NCI-H69 (cell line): ENCODE results near the gene ACSM5.
A peak's percentile ranks its signal among the peaks of the same experiment; 100 is the strongest.

ENCODE experiments used
- DNase-seq: peaks from one replicate; lab custom pipeline; 2025; lab: John Stamatoyannopoulos, UW

ACSM5 gene

DNA sequence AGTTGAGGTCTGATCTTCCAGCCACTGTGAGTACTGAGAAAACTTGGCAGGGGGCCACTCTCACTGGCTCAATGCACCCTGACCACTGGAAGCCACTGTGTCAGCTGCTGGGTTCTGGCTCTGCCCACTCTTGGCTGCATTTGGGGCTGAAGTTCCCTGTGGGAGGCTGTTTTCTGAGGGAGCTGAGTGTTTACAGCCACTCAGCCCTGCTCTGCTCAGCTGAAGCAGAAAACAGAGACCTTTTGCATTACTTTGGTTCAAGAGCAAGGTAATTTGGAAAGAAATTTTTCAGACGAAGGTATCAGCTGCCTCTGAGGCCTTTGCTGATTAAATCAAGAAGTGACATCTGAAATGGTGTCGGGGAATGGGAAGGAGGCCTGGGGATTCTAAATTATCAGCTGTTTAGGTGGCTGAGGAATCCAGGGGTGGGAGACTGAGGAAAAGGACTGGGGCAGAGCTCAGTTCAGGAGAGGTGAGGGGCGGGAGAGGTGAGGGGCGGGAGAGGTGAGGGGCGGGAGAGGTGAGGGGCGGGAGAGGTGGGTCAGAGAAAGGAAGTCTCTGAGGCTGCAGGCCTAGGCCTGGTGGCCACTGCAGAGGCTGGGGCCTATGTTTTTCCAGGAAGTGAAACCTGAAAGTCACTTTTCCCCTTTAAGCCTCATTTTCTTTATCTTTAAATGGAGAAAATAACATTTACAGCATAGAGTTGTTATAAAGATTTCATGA lies at the start of gene ACSM5:
TSS of gene ACSM5 (plus strand) at position 137 of the 723 bp plus-strand sequence. CDS start 1,951 bp downstream, outside the sequence.
- DNase-seq, result no peak

- no peak for DNase-seq
Observed at GRCh38 chr16:20359997-20360396, 49.3 kb upstream of the ACSM5 start.

GRCh38 chr16:20363191-20363590 lies 46.1 kb upstream of the ACSM5 start:
- DNase-seq, result no peak

DNA sequence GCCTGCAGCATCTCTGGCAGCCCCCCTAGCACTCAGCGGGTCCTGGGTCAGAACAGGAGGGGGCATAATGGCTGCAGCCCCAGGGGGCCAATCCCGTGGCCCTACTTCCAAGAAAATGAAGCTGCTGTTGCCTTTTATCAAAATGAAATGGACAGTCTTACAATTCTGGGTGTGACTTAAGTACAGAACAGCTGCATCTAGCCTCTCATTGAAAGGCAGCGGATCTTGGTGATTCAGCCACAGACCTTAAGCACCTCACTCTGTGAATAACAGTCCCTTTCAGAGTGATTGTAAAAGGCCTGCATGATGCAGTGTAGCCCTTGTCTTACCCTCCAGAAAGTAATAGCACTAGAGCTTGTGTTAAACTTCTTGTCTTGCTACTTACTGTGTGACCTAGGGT lies 45.3 kb upstream of the ACSM5 start:
- no peak for DNase-seq

DNA sequence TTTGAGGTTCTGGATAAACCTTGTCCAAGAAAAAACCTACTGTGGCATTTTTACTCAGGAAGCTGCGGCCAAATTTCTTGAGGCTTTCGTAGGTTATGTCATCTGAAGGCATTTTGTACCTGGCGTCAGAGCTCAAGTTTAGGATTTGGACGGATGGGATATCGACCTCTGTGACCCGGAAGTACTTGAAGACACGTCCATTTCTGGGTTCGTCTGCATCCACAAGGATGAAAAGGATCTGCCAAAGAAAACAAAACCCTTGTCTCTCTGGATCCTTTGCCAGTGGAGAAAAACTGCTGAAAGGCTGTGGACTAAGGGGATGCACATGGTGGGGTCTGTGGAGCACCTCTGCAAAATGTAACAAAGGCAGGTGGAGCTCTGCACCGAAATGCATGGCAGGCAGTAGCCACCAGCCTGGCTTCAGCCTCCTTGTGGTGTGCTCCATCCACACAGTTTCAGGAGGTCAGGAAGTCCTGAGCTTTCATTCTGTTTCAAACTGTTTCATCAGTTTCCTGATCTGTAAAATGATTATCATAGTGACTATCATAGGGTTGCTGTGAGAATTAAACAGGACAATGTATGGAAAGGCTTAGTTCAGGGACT lies 39.8 kb upstream of the ACSM5 start:
- no peak for DNase-seq

GRCh38 chr16:20372701-20373100 lies 36.6 kb upstream of the ACSM5 start:
- DNase-seq, result no peak

DNA sequence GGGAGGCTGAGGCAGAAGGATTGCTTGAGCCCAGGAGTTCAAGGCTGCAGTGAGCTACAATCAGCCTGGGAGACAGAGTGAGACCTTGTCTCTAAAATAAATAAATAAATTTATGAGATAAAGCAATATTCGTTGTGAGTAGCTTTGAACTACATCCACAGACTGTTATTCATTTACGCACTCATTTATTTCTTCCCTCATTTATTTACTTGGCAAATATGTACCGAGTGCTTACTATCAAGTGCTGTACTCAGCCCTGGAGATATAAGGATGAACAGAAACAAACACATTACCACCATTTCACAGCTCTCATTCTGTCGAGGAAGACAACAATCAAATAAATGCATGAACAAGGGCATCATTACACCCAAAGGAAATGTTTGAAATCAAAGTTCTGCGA lies 32.2 kb upstream of the ACSM5 start:
- no peak for DNase-seq

DNA sequence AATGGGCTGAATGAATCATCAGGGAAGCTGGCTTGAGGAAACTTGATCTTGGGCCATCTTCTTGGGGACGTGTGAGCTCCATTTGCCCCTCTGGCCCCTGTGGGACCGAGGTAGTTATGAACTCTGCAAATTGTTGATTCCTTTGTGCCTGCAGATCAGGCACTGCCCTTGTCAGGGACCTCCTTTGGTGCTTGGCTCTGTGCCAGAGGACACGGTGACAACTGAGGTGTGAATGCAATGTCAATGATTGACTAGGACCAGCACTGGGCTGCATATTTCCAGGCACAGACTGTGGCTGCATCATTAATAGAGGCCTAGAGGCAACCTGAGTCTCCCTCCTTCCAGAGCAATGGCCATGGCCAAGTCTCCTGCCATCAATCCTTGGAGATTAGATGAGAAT lies 28.6 kb upstream of the ACSM5 start:
- no peak for DNase-seq

DNA sequence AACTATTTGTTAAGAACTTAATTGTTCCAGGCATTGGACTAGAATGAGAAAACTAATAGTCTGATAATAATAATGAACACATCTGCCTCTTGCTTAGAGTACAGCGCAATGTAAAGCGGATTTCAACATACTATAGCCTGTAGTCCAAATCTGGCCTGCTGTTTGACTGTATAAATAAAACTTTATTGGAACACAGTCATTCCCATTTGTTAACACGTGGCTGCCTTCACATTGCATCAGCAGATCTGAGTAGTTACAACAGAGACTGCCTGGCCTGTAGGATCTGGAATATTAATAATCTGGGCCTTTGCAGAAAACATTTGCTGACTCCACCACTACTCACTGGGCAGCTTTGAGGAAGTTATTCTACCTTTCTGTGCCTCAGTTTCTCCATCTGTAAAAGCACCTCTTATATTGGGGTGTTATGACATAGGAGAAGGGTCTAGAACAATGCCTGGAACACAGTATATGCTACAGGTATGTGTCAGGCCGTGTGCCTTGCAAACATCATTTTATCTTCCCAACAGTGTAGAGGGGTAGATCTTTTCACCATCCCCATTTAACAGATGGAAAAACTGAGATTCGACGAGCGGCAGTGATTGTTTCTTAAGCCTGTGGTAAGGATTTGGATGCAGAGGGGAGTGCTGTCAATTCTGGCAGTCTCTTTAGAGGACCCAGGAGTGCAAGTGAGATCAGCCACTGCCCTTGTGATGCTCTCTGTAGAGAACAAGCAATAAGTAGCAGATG lies 27.0 kb upstream of the ACSM5 start:
- no peak for DNase-seq

GRCh38 chr16:20383106-20384029 lies 26.0 kb upstream of the ACSM5 start:
- DNase-seq, result peak; percentile 75

DNA sequence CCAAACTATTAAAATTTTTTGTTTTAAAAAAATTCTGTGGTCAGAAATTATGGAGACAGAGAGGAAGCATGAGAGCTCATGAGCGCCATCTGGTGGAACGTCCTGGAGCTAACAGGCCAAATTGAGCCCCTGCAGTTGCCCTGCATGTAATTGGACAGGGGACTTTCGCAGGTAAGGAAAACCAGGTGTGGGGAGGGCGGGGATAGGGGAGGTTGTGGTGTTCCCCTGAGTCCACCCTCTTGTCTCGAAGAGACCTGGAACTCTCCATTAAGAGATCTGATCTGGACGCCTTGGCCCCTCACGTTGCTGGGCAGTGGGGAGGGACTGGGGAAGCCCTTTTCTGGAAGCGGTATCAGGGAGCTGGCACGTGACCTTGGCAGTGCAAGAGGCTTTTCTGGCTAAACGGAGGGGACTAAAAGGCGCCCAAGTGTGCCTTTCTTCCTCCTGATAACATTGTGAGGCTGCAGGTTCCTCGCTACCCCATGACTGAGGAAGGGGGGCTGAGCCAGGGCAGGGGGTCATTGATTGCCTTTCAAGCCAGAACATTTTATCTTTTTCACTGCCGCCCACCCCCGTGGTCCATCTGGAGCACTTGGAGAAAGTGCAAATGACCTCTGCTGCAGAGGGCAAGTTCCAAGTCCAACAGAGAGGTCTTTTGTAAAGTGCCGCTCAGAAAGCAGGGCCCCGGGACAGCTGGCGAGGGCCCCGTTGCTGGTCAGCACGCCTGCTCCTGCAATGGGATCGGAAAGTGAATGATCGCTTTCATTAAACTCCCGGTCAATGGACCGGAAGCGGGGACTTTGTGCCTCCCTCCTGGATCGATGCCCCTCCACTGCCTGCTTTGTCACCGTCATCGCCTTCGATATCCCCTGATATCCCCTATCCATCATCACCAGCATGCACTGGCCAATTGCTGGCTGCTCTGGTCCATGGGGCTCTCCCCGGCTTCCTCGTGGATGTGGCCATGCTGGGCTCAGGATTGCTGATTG lies 23.2 kb upstream of the ACSM5 start:
- peak; percentile 44 for DNase-seq

- no peak for DNase-seq
Observed at GRCh38 chr16:20387978-20388377, 21.4 kb upstream of the ACSM5 start.

DNA sequence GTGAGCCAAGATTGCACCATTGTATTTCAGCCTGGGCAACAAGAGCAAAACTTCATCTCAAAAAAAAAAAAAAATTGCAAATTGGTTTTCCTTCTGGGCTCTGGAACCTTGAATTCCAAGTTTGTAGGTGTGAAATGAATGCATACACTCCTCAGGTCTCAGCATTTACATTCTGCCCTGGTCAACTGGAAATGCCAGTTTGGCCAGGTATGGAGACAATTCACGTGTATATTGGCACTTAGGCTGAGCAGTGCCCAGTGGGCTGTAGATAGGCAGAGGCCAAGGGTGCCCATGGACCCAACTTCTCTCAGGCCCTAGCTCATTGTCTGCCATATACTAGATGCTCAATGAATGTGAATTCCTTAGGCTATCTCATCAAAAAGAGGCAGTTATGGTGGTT lies 20.5 kb upstream of the ACSM5 start:
- no peak for DNase-seq

DNA sequence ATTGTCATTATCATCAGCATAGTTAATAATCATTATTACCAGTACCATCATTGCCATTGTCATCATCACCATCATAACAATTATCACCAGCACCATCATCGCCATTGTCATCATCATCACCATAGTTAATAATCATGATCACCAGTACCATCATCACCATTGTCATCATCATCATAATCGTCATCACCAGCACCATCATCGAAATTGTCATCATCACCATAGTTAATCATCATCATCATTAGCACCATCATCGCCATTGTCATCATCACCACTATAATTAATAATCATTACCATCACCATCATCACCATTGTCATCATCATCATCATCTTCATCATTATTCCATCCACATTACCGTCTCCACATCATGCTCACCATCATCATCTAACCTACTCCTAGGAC lies 18.3 kb upstream of the ACSM5 start:
- DNase-seq, result no peak

GRCh38 chr16:20393801-20394577 lies 15.3 kb upstream of the ACSM5 start:
- DNase-seq, result no peak

DNA sequence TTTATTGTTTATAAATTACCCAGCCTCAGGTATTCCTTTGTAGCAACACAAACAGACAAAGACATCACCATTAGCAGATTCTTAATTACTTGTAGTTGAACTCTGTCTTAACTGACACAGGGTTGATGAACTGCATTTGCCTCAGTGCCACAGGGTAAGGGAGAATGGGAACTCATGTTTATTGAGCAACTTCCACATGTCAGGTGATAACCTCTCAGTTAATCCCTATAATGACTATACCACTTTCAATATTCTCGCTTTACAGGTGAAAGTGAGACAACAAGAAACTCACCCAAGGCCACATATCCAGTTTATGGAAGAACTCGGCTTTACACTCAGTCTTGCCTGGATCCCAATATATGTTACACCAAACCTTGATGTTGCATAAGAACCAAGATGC lies 13.4 kb upstream of the ACSM5 start:
- no peak for DNase-seq

DNA sequence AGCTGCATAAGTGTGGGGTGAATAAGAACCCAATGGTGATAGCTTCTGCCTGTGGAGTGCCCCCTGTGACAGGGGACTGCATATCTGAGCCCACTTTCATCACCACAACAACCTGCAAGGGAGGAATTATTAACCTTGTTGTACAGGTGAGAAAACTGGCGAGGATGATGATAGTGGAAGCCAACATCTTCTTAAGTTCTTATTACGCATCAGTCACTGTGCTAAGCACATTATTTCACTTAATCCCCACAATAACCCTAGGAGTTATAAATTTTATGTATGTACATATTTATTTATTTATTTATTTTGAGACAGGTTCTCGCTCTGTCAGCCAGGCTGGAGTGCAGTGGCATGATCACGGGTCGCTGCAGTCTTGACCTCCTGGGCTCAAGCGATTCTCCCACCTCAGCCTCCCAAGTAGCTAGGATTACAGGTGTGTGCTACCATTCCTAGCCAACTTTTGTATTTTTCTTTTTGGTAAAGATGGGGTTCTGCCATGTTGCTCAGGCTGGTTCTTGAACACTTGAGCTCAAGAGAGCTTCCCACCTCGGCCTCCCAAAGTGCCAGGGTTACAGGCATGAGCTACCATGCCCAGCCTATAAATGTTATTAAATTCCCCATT lies 12.4 kb upstream of the ACSM5 start:
- DNase-seq, result no peak

DNA sequence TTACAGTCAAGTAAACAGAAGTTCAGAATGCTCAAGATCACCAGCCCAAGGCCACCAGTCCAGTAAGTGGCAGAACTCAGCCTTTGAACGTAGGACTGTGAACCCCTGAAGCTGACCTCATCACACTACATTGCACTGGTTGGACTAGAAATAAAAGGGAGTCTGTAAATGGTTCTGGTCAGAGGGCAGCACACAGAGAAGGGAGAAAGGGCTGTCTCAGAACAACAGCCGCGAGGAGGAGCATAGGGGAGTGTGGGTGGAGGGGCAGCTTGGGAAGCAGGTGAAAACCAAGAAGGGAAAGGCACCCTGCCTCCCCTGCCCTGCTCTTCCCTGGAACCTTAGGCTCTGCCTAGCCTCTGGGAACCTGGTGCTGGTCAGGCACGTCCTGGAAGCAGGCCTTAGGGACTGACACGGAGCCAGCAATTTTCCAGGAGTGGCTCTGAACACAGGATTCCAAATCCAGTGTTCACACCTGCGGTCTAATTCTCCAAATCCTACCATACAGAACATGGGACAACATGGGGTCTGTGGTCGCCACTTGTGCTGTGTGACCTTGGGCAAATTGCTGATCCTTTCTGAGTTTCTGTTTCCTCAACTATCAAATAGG lies 11.8 kb upstream of the ACSM5 start:
- DNase-seq, result no peak

DNA sequence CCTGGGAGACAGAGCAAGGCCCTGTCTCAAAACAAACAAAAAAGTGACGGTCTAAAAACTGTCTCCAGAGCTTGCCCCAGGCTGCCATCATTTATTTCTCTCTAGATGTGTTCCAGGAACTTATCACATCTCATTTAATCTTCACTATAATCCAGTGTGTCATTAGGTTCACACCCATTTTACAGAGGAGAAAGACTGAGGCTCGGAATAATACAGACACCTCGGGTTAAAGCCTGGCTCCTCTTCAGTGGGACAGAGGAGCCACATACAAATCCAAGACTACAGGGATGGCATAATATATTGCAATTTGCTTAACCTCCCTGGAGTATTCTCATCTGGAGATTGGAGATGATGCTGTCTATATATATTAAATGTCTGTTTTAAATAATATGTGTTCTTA lies 10.7 kb upstream of the ACSM5 start:
- DNase-seq, result no peak
